ENCODE results near the gene FITM1.

FITM1 gene

GRCh38 chr14:24144451-24144850, 14.0 kb downstream of the FITM1 start:
- Histone ChIP-seq H3K36me3 (ENCODE audit: control insufficient read depth in 2 of 2, insufficient read depth in 2 of 2, low read length in 2 of 2) (peaks cover 3 to 10% of the 10 kb centered on the region in 2 donors), H3K9ac (ENCODE audit: low read length in 2 of 2) (no peak overlapping the region), H3K4me1 (ENCODE audit: control insufficient read depth, insufficient read depth, low read length) (peaks cover 43% of the 10 kb centered on the region), H3K27ac (ENCODE audit: low read length) (peak overlapping the region; percentile 88), H3K4me3 (ENCODE audit: low read length in 2 of 2) (no peak overlapping the region), H3K9me3 (ENCODE audit: control insufficient read depth in 2 of 2, low read length in 2 of 2) (no peaks in the 10 kb centered on the region), H3K27me3 (ENCODE audit: control insufficient read depth in 1 of 2, insufficient read depth in 2 of 2, low read length in 2 of 2) (no peaks in the 10 kb centered on the region)

DNA sequence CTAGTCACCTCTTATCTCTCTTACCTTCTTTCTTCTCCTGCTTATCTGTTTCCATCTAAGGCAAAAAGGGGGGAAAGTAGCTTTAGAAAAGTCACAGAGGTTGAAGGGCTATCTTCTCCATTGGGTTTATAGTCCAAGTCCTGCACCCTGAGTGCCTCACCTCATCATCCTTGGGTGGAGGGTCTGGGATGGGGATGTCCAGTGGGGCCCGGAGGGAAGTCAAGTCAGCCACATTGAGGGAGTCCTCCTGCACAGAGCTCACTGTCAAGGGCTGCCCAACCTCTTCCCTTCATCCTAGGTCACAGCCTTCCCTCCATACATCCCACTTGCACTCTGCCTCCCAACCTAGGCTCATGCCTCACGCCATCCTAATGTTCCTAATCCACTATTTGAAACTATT, 14.8 kb downstream of the FITM1 start:
- Histone ChIP-seq H3K9ac (ENCODE audit: low read length in 2 of 2) (peak overlapping the region; percentile 29 to 93), H3K27ac (ENCODE audit: low read length) (peak overlapping the region; percentile 88), H3K27me3 (ENCODE audit: control insufficient read depth in 1 of 2, insufficient read depth in 2 of 2, low read length in 2 of 2) (no peaks in the 10 kb centered on the region), H3K9me3 (ENCODE audit: control insufficient read depth in 2 of 2, low read length in 2 of 2) (no peaks in the 10 kb centered on the region), H3K36me3 (ENCODE audit: control insufficient read depth in 2 of 2, insufficient read depth in 2 of 2, low read length in 2 of 2) (peaks cover 11 to 17% of the 10 kb centered on the region in 2 donors), H3K4me3 (ENCODE audit: low read length in 2 of 2) (no peak overlapping the region), H3K4me1 (ENCODE audit: control insufficient read depth, insufficient read depth, low read length) (peaks cover 43% of the 10 kb centered on the region)

DNA sequence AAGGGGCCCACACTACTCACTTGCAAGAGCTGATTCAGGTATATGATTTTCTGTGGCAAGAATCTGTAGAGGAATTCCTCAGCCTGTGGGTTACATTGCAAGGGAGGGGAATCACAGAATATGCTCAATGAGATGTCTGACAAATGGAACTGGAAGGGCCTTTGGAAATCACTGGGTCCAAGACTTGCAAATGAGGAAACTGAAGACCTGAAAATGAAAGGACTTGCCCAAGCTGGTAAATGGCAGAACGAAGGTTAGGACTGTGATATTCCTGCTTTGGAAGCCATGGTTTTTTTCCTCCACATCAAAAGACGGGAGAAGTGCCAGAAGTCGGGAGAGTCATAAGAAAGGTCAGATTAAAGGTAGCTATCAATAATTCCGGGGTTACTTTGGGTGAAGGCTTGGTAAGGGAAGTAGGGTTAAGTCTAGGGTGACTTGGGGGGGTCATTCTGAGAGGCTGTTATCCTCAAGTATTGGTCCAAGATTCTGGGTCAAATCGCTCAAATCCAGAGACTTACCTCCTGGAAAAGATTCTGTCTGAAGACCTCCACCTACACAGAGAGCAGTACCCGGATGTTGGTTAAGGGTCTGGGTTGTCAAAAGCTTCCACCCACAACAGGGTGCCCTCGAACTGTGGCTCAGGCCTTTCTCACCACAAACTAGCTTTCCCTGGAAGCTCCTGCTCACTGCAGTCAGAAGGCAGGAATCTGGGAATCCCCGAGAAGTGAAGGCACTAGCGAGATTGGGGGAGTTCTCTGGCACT, 15.4 kb downstream of the FITM1 start:
- H3K36me3 ChIP-seq (ENCODE audit: control insufficient read depth in 2 of 2, insufficient read depth in 2 of 2, low read length in 2 of 2), result peaks cover 17 to 23% of the 10 kb centered on the region in 2 donors
- peak overlapping the region; percentile 88 for H3K27ac ChIP-seq (ENCODE audit: low read length)
- peak overlapping the region; percentile 89 to 93 for H3K9ac ChIP-seq (ENCODE audit: low read length in 2 of 2)
- peaks cover 42% of the 10 kb centered on the region for H3K4me1 ChIP-seq (ENCODE audit: control insufficient read depth, insufficient read depth, low read length)
- no peaks in the 10 kb centered on the region for H3K9me3 ChIP-seq (ENCODE audit: control insufficient read depth in 2 of 2, low read length in 2 of 2)
- no peaks in the 10 kb centered on the region for H3K27me3 ChIP-seq (ENCODE audit: control insufficient read depth in 1 of 2, insufficient read depth in 2 of 2, low read length in 2 of 2)
- H3K4me3 ChIP-seq (ENCODE audit: low read length in 2 of 2), result peak overlapping the region; percentile 95 to 100

GRCh38 chr14:24146453-24146977, 16.1 kb downstream of the FITM1 start, which contains the start of gene PSME2:
PSME2 (minus strand) TSS chr14:24146610; CDS start chr14:24146581, 29 bp downstream.
- H3K36me3 ChIP-seq (ENCODE audit: control insufficient read depth in 2 of 2, insufficient read depth in 2 of 2, low read length in 2 of 2), result peaks cover 22 to 29% of the 10 kb centered on the region in 2 donors
- peak within 1 kb of the TSS; percentile 88 for H3K27ac ChIP-seq (ENCODE audit: low read length)
- no peaks in the 10 kb centered on the region for H3K9me3 ChIP-seq (ENCODE audit: control insufficient read depth in 2 of 2, low read length in 2 of 2)
- H3K9ac ChIP-seq (ENCODE audit: low read length in 2 of 2), result peak within 1 kb of the TSS; percentile 89 to 93
- H3K27me3 ChIP-seq (ENCODE audit: control insufficient read depth in 1 of 2, insufficient read depth in 2 of 2, low read length in 2 of 2), result no peaks in the 10 kb centered on the region
- peak within 1 kb of the TSS; percentile 95 to 100 for H3K4me3 ChIP-seq (ENCODE audit: low read length in 2 of 2)
- peaks cover 39% of the 10 kb centered on the region for H3K4me1 ChIP-seq (ENCODE audit: control insufficient read depth, insufficient read depth, low read length)

- Histone ChIP-seq H3K36me3 (ENCODE audit: control insufficient read depth in 2 of 2, insufficient read depth in 2 of 2, low read length in 2 of 2) (peaks cover 27 to 35% of the 10 kb centered on the region in 2 donors), H3K9ac (ENCODE audit: low read length in 2 of 2) (peak within 1 kb of the TSS; percentile 89 to 93), H3K27me3 (ENCODE audit: control insufficient read depth in 1 of 2, insufficient read depth in 2 of 2, low read length in 2 of 2) (no peaks in the 10 kb centered on the region), H3K4me3 (ENCODE audit: low read length in 2 of 2) (peak within 1 kb of the TSS; percentile 95 to 100), H3K4me1 (ENCODE audit: control insufficient read depth, insufficient read depth, low read length) (peaks cover 34% of the 10 kb centered on the region), H3K9me3 (ENCODE audit: control insufficient read depth in 2 of 2, low read length in 2 of 2) (no peaks in the 10 kb centered on the region), H3K27ac (ENCODE audit: low read length) (peak within 1 kb of the TSS; percentile 88)
Measured at GRCh38 chr14:24146978-24147760, 16.7 kb downstream of the FITM1 start, which contains the start of gene RNF31. RNF31 (plus strand) TSS chr14:24147498; CDS start chr14:24147699, 201 bp downstream.

DNA sequence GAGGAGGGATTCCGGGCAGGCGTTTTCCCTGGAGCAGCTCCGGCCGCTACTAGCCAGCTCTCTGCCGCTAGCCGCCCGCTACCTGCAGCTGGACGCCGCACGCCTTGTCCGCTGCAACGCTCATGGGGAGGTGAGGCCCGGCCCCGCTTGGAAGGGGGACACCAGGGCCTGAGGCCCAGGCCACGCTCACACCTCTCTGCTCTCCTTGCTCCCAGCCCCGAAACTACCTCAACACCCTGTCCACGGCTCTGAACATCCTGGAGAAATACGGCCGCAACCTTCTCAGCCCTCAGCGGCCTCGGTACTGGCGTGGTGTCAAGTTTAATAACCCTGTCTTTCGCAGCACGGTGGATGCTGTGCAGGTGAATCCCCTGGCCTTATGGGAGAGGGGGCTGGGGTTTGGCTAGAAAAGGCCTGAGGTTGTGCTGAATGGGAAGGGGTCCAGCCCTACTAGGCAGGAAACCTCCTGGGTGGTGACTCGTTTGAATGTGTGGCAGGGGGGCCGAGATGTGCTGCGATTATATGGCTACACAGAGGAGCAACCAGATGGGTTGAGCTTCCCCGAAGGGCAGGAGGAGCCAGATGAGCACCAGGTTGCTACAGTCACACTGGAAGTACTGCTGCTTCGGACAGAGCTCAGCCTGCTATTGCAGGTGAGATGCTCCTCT, 17.4 kb downstream of the FITM1 start:
- Histone ChIP-seq H3K9ac (ENCODE audit: low read length in 2 of 2) (peak overlapping the region; percentile 79 to 93), H3K4me1 (ENCODE audit: control insufficient read depth, insufficient read depth, low read length) (peaks cover 33% of the 10 kb centered on the region), H3K9me3 (ENCODE audit: control insufficient read depth in 2 of 2, low read length in 2 of 2) (no peaks in the 10 kb centered on the region), H3K27me3 (ENCODE audit: control insufficient read depth in 1 of 2, insufficient read depth in 2 of 2, low read length in 2 of 2) (no peaks in the 10 kb centered on the region), H3K36me3 (ENCODE audit: control insufficient read depth in 2 of 2, insufficient read depth in 2 of 2, low read length in 2 of 2) (peaks cover 27 to 35% of the 10 kb centered on the region in 2 donors), H3K27ac (ENCODE audit: low read length) (peak overlapping the region; percentile 88), H3K4me3 (ENCODE audit: low read length in 2 of 2) (peak overlapping the region; percentile 95 to 100)

DNA sequence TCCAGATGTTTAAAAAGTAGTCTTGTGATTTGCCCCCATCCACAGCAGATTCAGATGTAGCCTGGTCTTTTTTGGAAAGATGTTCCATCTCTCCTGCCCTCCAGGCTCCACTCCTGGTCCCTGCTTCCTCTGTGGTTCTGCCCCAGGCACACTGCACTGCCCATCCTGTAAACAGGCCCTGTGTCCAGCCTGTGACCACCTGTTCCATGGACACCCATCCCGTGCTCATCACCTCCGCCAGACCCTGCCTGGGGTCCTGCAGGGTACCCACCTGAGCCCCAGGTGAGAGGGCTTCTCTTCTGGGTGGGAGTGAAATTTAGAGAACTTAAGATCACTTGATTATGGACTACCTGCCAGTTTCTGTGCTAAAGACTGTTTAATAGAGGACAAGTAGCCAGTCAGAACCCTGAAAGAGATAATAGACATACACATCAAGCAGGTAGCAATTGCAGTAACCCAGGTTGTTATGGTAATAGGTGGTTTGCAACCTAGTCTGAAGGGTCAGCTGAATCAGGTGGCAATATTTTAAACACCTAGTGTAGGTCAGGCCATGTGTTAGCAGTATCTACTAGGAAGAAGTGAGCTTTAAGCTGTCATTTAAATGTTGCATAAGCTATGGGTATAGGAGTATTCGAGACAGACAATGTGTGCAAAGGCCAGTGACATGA, 19.0 kb downstream of the FITM1 start:
- Histone ChIP-seq H3K27ac (ENCODE audit: low read length) (no peak overlapping the region), H3K4me3 (ENCODE audit: low read length in 2 of 2) (no peak overlapping the region), H3K9ac (ENCODE audit: low read length in 2 of 2) (peak overlapping the region in 1 of 2 donors; percentile 36), H3K36me3 (ENCODE audit: control insufficient read depth in 2 of 2, insufficient read depth in 2 of 2, low read length in 2 of 2) (peaks cover 27 to 28% of the 10 kb centered on the region in 2 donors), H3K4me1 (ENCODE audit: control insufficient read depth, insufficient read depth, low read length) (peaks cover 33% of the 10 kb centered on the region), H3K9me3 (ENCODE audit: control insufficient read depth in 2 of 2, low read length in 2 of 2) (no peaks in the 10 kb centered on the region), H3K27me3 (ENCODE audit: control insufficient read depth in 1 of 2, insufficient read depth in 2 of 2, low read length in 2 of 2) (no peaks in the 10 kb centered on the region)

DNA sequence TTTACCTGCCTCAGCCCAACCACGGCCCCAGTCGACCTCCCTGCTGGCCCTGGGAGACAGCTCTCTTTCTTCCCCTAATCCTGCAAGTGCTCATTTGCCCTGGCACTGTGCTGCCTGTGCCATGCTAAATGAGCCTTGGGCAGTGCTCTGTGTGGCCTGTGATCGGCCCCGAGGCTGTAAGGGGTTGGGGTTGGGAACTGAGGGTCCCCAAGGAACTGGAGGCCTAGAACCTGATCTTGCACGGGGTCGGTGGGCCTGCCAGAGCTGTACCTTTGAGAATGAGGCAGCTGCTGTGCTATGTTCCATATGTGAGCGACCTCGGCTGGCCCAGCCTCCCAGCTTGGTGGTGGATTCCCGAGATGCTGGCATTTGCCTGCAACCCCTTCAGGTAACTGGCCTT, 19.6 kb downstream of the FITM1 start:
- Histone ChIP-seq H3K4me3 (ENCODE audit: low read length in 2 of 2) (no peak overlapping the region), H3K27me3 (ENCODE audit: control insufficient read depth in 1 of 2, insufficient read depth in 2 of 2, low read length in 2 of 2) (no peaks in the 10 kb centered on the region), H3K9ac (ENCODE audit: low read length in 2 of 2) (peak overlapping the region in 1 of 2 donors; percentile 36), H3K36me3 (ENCODE audit: control insufficient read depth in 2 of 2, insufficient read depth in 2 of 2, low read length in 2 of 2) (peaks cover 33% of the 10 kb centered on the region in 2 donors), H3K4me1 (ENCODE audit: control insufficient read depth, insufficient read depth, low read length) (peaks cover 29% of the 10 kb centered on the region), H3K27ac (ENCODE audit: low read length) (no peak overlapping the region), H3K9me3 (ENCODE audit: control insufficient read depth in 2 of 2, low read length in 2 of 2) (no peaks in the 10 kb centered on the region)

DNA sequence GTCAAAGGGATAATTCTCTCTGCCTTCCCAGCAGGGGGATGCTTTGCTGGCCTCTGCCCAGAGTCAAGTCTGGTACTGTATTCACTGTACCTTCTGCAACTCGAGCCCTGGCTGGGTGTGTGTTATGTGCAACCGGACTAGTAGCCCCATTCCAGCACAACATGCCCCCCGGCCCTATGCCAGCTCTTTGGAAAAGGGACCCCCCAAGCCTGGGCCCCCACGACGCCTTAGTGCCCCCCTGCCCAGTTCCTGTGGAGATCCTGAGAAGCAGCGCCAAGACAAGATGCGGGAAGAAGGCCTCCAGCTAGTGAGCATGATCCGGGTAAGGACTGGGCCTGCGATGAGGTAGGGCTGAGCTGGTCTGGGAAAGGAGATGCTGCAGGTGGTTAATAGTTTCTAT, 20.1 kb downstream of the FITM1 start:
- no peak overlapping the region for H3K9ac ChIP-seq (ENCODE audit: low read length in 2 of 2)
- H3K27me3 ChIP-seq (ENCODE audit: control insufficient read depth in 1 of 2, insufficient read depth in 2 of 2, low read length in 2 of 2), result no peaks in the 10 kb centered on the region
- no peak overlapping the region for H3K27ac ChIP-seq (ENCODE audit: low read length)
- H3K4me1 ChIP-seq (ENCODE audit: control insufficient read depth, insufficient read depth, low read length), result peaks cover 24% of the 10 kb centered on the region
- H3K4me3 ChIP-seq (ENCODE audit: low read length in 2 of 2), result no peak overlapping the region
- no peaks in the 10 kb centered on the region for H3K9me3 ChIP-seq (ENCODE audit: control insufficient read depth in 2 of 2, low read length in 2 of 2)
- peaks cover 38% of the 10 kb centered on the region in 2 donors for H3K36me3 ChIP-seq (ENCODE audit: control insufficient read depth in 2 of 2, insufficient read depth in 2 of 2, low read length in 2 of 2)

- Histone ChIP-seq H3K4me3 (ENCODE audit: low read length in 2 of 2) (no peak overlapping the region), H3K4me1 (ENCODE audit: control insufficient read depth, insufficient read depth, low read length) (peaks cover 19% of the 10 kb centered on the region), H3K9ac (ENCODE audit: low read length in 2 of 2) (no peak overlapping the region), H3K27ac (ENCODE audit: low read length) (no peak overlapping the region), H3K9me3 (ENCODE audit: control insufficient read depth in 2 of 2, low read length in 2 of 2) (no peaks in the 10 kb centered on the region), H3K27me3 (ENCODE audit: control insufficient read depth in 1 of 2, insufficient read depth in 2 of 2, low read length in 2 of 2) (no peaks in the 10 kb centered on the region), H3K36me3 (ENCODE audit: control insufficient read depth in 2 of 2, insufficient read depth in 2 of 2, low read length in 2 of 2) (peaks cover 40 to 41% of the 10 kb centered on the region in 2 donors)
Measured at GRCh38 chr14:24150993-24151392, 20.5 kb downstream of the FITM1 start.

All from stomach smooth muscle (tissue), 2 donors.